GM12874 (cell line): ENCODE data around the gene TSPO.

ENCODE experiments used
- TF ChIP-seq, protein P1 (sequence below): IDR thresholded peaks from 2 replicates; pipeline ENCODE4 v1.5.1; 2011; ENCODE audit warnings: low read depth, mild to moderate bottlenecking, control low read depth, low read length, moderate library complexity; ENCODE audit not compliant: insufficient read depth

The TSPO gene

DNA sequence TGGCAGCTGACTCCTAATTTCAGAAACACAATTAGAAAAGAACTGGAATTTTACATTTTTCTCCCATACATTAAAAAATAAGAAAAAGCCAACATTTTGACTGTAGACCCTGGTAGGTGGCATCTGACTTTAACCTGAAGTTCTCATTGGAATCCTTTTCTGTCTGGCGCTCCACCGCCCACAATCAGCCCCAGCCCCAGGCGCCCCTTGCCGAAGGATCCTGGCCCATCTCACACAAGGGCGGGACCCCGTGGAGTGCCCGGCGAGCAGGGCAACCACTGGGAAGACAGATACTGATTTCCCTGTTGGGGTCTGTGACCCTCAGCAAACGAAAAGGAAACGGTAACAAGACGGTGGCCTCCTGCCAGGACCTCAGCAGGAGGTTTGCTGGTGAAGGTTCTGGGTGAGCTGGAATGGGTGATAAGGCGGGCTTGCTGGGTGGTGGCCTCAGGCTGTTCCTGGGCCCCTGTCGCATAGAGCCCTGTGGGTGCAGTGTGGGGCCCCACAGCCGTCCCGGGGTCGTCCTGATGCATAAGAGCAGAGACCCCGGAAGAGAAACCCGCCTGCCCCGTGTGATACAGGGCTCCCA is 15.7 kb downstream of the TSPO start:
- TF ChIP-seq, protein P1, sequence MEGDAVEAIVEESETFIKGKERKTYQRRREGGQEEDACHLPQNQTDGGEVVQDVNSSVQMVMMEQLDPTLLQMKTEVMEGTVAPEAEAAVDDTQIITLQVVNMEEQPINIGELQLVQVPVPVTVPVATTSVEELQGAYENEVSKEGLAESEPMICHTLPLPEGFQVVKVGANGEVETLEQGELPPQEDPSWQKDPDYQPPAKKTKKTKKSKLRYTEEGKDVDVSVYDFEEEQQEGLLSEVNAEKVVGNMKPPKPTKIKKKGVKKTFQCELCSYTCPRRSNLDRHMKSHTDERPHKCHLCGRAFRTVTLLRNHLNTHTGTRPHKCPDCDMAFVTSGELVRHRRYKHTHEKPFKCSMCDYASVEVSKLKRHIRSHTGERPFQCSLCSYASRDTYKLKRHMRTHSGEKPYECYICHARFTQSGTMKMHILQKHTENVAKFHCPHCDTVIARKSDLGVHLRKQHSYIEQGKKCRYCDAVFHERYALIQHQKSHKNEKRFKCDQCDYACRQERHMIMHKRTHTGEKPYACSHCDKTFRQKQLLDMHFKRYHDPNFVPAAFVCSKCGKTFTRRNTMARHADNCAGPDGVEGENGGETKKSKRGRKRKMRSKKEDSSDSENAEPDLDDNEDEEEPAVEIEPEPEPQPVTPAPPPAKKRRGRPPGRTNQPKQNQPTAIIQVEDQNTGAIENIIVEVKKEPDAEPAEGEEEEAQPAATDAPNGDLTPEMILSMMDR: no peak

DNA sequence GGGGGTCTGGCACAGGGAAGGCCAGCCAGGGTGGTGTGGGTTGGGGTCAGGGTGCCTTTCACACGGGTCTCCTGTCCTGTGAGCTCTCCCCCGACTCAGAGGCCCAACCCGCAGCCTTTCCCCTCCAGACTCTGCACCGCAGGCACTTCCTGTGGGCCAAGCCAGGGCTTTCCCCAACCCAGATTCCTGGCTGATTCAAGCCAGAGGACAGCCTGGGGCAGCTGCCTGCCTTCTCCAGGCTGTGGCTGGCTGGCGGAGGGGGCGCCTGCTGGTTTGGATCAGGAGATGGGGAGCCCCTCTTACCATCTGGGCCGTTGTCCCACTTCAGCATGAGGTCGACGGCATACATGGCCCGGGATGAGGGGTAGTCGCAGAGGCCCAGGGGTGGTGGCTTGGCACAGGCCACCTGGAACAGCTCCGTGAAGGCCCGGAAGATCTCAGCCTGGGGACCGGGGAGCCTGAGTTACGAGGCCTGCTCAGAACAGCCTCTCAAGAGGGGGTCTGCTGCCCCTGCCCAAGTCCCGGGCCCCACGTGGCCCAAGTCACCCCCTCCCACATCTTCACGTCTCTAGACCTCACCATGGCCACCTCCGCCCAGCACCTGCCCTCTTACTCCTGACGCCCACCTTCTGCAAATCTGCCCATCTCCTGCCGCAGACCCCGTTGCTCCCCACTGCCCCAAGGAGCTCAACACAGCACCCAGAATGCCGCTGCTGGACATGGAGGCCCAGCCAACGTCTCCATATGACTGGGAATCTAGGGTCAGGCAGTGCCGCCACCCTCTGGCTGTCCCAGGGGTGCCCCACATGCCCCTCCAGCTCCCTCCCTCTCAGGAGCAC is 17.3 kb downstream of the TSPO start:
- TF ChIP-seq, protein P1: no peak

DNA sequence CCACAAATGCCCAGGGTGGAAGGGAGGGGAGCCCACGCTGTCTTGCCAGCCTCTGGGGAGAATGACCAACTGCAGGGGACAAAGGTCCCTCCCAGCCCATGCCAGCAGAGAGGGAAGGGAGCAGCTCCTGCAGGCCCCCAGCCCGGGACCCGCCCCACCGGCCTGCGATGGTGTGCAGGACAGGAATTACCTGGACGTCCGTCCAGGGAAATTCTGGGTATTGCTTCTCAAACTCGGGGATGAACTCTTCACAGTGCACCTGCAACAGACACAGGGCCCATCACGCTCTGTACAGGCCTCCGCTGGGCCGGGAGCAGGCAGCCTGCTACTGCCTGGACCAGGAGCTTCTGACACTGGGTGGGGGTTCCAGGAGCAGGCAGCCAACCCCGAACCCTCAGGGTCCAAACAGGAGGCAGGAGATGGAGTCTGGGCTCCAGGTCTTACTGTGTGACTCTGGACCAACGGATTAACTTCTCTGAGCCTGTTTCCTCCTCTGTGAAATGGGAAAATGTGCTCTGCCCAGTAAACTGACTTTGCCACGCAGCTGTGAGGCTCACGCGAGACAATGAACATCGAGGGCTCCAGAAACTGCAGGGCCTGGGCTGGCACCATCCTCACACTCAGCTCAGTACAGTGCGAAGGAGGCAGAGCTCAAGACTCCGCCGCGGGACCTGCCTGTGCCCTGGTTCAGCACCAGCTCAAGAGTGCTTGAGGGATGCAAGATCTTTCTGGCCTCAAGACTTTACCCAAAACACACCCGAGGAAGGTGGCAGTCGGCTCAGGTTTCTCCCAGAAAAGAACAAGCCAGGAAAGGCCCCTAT is 18.2 kb downstream of the TSPO start:
- TF ChIP-seq, protein P1: no peak

DNA sequence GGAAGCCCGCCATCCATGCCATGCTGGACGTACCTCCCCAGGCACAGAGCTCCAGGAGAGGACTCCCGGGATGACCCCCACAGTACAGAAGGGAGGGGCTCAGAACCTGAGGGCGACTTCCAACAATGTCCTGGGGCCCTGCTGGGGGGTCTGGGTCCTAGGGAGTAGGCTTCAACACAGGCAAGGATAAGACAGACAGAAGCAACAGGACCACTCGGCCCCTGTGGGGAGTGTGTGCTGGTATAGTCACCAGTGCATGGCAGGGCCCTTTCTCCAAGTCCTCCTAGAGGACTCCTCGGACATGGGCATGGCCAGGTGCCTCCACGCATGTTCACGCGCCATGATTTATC is 18.7 kb downstream of the TSPO start:
- TF ChIP-seq, protein P1: no peak

DNA sequence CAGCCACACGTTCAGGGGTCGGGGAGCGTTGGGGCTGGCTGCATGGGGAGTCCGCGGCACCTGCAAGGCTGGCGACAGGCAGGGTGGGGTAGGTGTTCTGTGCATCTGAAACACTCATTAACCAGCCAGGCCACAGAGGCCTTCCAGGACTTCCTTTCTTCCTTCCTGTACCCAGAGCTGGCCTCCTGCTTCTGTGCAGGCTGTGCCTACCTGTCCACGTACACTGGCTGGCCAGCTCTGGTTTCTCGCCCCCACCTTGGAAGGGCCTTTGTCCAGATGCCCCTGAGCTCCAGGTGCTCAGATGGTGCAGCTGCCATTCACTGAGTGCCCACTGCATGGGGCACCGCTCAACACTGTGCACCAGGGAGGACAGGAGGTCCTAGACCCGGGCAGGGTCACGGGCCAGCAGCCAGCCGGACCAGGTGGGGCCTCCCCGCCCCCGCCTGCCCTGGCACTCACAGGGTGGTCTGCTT is 19.7 kb downstream of the TSPO start:
- TF ChIP-seq, protein P1: no peak

DNA sequence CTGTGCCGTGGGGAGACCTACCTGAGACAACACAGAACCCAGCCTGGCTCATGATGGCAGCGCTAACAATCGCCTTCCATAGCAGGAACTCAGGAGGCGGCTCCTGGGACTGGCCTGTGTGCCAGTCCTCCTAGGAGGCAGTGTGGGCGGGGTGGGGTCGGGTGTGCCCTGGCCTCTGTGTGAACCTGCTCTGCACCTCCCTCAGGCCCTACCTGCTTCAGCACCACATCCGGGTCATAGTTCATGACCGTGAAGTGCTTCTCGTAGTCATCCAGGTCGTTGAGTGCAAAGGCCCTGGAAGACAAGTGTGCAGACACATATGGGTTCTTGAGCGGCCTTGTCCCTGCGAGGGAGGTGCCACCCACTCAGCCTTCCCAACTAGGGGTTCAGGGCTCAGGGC is 20.2 kb downstream of the TSPO start:
- TF ChIP-seq, protein P1: no peak

DNA sequence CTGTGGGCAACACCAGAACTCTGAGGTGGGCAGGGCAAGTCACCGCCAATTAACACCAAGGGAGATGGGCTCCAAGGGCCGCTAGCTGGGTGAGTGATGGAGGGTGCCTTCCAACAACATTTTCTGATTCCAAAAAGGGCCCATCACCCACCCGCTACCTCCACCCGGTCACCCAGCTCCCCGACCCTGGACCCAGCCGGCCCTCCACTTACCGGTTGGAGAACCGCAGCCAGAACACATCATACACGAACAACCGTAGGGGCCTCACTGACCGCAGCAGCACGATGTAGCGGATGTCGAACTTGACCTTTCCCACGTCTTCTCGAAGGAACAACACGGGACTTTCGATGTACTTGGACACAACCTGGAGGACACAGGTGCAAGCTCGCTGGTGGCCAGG is 20.8 kb downstream of the TSPO start:
- TF ChIP-seq, protein P1: no peak
